Measurements from ENCODE around the gene CHMP4A. TPM values are rescaled to one million over a fixed set of nuclear protein-coding genes. Genes with fewer than 3 reads are reported as not detected.

CHMP4A gene
- total and polyA plus RNA-seq, 2 donors (not counting 1 experiment from before 2014, with no cell fraction given), result 91.2 to 103 TPM

DNA sequence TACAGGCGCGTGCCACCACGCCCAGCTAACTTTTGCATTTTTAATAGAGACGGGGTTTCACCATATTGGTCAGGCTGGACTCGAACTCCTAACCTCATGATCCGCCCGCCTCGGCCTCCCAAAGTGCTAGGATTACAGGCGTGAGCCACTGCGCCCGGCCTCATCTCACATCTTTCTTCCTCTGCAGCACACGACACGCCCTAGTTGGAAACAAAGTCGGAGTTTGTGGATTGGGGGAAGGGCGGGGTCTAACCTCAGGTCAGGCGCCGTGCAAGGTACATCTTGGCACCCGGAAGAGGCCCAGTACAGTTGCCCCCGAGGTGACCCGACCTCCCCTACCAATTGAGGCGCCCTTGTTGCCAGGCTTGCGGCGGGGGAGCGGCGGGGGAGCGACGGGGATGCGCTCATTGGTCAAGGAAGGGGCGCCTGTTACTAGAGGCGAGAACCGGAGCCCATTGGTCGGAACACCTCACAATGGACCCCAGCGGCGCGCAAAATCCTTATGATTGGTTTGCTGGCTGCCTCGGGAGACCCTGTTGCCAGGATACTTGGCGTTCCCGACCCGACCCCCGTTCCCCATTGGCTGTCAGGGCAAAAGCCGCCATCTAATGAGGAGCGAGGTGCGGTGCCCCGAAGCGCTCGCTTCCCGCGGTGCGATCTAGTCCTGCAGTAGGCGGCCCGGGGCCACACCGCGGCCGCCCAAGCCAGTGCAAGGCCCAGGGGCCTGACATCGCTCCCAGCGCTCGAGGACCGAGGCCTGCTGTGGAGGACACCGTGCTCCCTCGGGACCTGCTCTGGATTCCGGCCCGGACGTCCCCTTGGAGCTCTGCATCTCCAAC is 41.6 kb downstream of the CHMP4A start, which contains the start of gene REC8:
Gene REC8 (plus strand): TSS at position 659 of the 839 bp plus-strand sequence. CDS start 473 bp downstream, outside the sequence.
- peak within 1 kb of the TSS; percentile 70 for H3K9ac ChIP-seq (ENCODE audit: low read length)
- peak within 1 kb of the TSS; percentile 47 to 72 (median 60) for H3K4me3 ChIP-seq (ENCODE audit: control extremely low read depth in 1 of 5, extremely low read depth in 1 of 5, insufficient read depth in 1 of 5, low read depth in 2 of 5, low read length in 4 of 5)
- peak within 1 kb of the TSS; percentile 65 for H2AFZ ChIP-seq (ENCODE audit: insufficient read depth, low read depth, low read length, poor library complexity, severe bottlenecking)
- peaks cover 7% of the 10 kb centered on the region for H4K20me1 ChIP-seq (ENCODE audit: control insufficient read depth, insufficient read depth, low read length, poor library complexity, severe bottlenecking)
- Mint-ChIP-seq H3K4me3 (peak within 1 kb of the TSS; percentile 93), H3K27ac (peak within 1 kb of the TSS; percentile 79), H3K27me3 (no peaks in the 10 kb centered on the region), H3K9me3 (ENCODE audit: insufficient read depth) (no peaks in the 10 kb centered on the region), H3K4me1 (peaks cover 20% of the 10 kb centered on the region)
- H3K4me1 ChIP-seq (ENCODE audit: control insufficient read depth in 2 of 2, insufficient read depth in 2 of 2, low read length in 2 of 2), result peaks cover 11 to 23% of the 10 kb centered on the region in 2 donors
- ChIA-PET CTCF (interaction anchor here (0.7 to 3.1 kb wide), 2 partner anchors 11 to 105 kb away, joined by 3 to 22 read pairs; partner anchors contain the start of gene IRF9), POLR2A (interaction anchor here (0.7 to 2.0 kb wide), 7 partner anchors 10 to 63 kb away, joined by 4 to 18 read pairs (median 6); partner anchors contain the start of genes CHMP4A, DCAF11, IPO4 and IRF9)
- H3K27ac ChIP-seq (ENCODE audit: low read length in 2 of 2), result no peak within 1 kb of the TSS
- no peaks in the 10 kb centered on the region for H3K9me3 ChIP-seq (ENCODE audit: control extremely low read depth in 1 of 3, control insufficient read depth in 2 of 3, insufficient read depth in 1 of 3, low read length in 2 of 3)
- 4% methylated on average over 56 of the region's 63 CpGs for WGBS (ENCODE audit: insufficient coverage)
- TF ChIP-seq EZH2 (IDR thresholded peaks at IDR 0.05; ENCODE audit: borderline replicate concordance, insufficient read depth, low read depth, low read length, poor library complexity, severe bottlenecking), result no peak
- TF ChIP-seq, protein P1, sequence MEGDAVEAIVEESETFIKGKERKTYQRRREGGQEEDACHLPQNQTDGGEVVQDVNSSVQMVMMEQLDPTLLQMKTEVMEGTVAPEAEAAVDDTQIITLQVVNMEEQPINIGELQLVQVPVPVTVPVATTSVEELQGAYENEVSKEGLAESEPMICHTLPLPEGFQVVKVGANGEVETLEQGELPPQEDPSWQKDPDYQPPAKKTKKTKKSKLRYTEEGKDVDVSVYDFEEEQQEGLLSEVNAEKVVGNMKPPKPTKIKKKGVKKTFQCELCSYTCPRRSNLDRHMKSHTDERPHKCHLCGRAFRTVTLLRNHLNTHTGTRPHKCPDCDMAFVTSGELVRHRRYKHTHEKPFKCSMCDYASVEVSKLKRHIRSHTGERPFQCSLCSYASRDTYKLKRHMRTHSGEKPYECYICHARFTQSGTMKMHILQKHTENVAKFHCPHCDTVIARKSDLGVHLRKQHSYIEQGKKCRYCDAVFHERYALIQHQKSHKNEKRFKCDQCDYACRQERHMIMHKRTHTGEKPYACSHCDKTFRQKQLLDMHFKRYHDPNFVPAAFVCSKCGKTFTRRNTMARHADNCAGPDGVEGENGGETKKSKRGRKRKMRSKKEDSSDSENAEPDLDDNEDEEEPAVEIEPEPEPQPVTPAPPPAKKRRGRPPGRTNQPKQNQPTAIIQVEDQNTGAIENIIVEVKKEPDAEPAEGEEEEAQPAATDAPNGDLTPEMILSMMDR (IDR thresholded peaks at IDR 0.05), result no peak
- H3K4me2 ChIP-seq (replicated peaks; ENCODE audit: low read depth, low read length, poor library complexity, severe bottlenecking), result peak within 1 kb of the TSS; percentile 92
- H3K79me2 ChIP-seq (ENCODE audit: control insufficient read depth, insufficient read depth, low read length), result no peaks in the 10 kb centered on the region
- H3K27me3 ChIP-seq (replicated peaks in 1 of 4; ENCODE audit: control extremely low read depth in 1 of 4, control insufficient read depth in 3 of 4, insufficient read depth in 4 of 4, low read length in 3 of 4), result no peaks in the 10 kb centered on the region
- peak; percentile 92 for ATAC-seq (ENCODE audit: low read depth)
- peaks cover 0 to 18% of the 10 kb centered on the region in 2 experiments for H3K36me3 ChIP-seq (replicated peaks in 1 of 2; ENCODE audit: control extremely low read depth in 1 of 2, control insufficient read depth in 1 of 2, extremely low read depth in 1 of 2, insufficient read depth in 2 of 2, low read length in 1 of 2)
- intact Hi-C loops (cut with micrococcal nuclease), result loop anchor here (1.0 kb wide), 4 partner anchors 10 to 56 kb away; partner anchors contain the start of genes IPO4, IRF9 and RNF31
- peak; percentile 89 for DNase-seq

Data from B cell (primary cell).